ENCODE results near the gene LRATD1.
"Not testable (repeated sequence)": the region's sequence is repeated elsewhere in the genome, so short reads cannot be mapped to it uniquely, and the experiment has no call there.

LRATD1 gene, protein sequence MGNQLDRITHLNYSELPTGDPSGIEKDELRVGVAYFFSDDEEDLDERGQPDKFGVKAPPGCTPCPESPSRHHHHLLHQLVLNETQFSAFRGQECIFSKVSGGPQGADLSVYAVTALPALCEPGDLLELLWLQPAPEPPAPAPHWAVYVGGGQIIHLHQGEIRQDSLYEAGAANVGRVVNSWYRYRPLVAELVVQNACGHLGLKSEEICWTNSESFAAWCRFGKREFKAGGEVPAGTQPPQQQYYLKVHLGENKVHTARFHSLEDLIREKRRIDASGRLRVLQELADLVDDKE

DNA sequence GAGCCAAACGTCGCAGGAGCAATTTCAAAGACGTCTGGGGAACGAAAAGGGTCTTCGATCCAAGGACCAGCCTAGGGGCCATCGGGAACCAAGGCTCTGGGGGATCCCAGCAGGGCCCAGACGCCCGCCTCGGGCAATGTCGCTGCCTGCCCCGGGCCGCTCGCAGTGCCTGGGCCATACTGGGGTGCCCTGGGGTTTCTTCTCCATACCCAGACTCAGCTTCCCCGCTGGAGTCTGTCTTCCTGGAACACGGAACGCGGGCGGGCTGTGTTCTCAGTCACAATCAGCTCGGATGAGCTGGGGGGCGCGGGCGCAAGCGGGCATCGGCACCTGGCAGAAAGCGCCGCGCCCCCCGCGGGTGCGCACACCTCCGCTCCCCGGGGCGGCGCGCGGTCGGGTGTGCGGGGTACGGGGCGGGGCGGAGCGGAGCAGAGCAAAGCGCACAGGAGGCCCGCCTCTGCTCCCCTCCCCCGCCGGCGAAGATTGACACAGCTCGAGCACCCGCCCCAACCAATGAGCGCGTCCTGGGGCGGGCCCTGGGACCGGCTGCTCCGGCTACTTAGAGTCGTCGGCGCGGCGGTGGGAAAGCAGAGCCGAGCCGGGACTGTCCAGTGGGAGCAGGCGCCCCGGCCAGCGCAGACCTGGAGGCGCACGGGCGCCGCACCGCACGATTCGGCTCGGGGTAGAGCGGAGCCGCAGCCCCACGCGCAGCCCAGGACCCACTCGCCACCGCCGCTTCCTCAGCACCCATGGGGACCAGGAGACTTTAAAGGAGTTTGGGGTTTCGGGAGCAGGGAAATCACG, at the start of gene LRATD1:
Gene LRATD1 (plus strand): TSS at position 585 of the 804 bp plus-strand sequence. CDS start 1,263 bp downstream, outside the sequence.
- DNase-seq (ENCODE audit: low spot score) = no peak

DNA sequence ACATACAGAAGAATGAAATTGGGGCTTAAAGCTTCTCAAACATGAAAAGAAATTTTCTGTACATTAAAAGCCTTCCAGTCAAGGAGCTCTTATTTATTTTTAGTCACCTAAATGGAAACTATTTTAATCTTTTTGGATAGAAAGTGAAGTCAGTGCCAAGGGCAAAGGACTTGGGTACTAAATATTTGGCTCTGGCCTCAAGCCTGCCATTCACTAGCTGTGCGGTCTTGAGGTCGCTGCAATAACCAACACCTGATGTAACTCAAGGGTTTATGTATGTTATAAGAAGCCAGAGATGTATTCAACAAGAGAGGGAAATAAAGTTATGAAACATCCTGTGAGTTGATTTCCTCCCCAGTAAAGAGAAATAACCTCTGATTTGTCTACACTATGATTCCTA, 49.5 kb upstream of the LRATD1 start:
- DNase-seq (ENCODE audit: low spot score) = no peak

DNA sequence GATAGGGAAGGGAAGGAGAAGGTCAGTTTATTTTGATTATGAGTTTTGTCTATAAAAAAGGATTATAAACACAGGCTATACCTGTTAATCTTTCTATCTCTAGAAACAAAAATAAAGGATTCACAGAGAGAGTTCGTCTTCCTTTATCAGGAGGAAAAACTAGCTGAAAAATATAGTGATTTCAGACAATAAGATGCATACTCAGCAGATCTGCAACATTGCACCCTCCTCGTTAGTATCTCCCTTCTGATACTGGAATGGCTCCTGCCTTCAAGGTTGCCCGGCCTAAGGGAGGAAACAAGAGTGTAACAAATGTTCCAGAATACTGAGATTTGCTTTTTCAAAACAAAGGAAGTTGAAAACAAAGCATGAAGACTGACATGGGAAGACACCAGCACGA, 48.7 kb upstream of the LRATD1 start:
- no peak for DNase-seq (ENCODE audit: low spot score)

DNA sequence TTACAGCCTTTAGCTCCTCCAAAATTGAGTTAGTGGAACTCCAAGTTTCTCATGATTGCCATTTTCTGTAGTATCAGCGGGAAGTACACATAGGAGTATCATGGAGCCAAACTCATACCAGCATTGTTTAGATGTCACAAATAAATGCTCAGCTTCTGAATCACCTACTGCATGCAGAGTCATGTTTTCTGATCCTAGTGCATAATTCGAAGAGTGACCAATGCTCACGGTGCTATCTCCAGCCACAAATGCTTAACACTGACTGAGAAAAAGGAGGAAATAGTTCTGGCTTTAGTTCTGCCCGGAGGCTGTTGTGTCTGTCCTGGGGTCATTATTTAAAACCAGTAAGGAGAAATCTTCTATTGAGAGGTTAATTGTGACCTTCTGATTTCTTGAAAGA, 45.4 kb upstream of the LRATD1 start:
- no peak for DNase-seq (ENCODE audit: low spot score)

DNA sequence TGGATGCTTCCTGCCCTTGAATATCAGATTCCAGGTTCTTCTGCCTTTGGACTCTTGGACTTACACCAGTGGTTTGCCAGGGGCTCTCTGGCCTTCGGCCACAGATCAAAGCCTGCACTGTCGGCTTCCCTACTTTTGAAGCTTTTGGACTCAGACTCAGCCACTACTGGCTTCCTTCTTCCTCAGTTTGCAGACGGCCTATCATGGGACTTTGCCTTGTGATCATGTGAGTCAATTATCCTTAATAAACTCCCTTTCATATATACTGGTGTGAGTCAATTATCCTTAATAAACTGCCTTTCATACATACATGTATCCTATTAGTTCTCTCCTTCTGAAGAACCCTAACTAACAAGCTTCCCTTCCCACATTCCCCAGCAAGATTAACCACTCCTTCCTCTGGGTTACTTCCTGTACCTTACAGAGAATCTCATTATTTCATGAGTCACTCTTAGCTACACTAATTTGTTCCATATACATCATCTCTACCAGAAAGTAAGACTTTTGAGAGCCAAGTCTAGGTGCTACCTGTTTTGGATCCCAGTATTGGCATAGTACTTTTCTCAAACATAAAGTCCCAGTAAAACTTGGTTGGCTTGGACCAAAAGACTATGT, 31.3 kb upstream of the LRATD1 start:
- no peak for DNase-seq (ENCODE audit: low spot score)

DNA sequence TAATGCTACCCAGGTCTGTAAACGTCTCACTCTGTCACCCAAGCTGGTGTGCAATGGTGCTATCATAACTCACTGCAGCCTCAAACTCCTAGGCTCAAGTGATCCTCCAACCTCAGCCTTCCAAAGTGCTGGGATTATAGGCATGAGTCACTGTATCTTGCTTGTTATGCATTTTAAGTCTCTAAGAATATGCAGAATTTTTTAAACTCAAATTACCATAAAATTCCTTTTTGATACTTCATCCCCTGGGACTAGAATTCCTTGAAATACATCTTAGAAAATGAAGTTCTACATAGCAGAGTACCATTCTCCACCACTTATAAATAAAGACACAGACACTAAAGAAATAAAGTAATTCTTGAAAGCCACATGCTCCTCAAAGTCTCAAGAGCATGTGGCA, 30.2 kb upstream of the LRATD1 start:
- DNase-seq (ENCODE audit: low spot score) = no peak

DNA sequence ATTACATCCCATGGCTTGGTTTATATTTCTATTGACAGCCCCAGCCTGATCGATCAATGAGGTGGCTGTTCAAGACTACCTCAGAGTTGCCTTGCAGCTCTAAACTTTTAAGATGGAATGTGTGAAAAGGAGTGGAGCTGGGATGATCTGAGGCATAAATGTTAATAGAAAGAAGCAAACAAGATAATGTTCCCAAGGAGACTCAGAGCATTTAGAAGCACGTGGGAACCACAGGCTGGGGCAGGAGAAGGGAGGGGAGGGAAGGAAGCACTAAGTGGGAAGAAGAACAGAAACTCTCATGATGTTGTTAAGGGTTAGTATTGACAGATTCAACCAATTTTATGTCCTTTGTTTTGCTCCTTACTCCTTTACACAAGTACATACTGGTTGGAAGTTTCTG, 28.8 kb upstream of the LRATD1 start:
- DNase-seq (ENCODE audit: low spot score) = no peak

DNA sequence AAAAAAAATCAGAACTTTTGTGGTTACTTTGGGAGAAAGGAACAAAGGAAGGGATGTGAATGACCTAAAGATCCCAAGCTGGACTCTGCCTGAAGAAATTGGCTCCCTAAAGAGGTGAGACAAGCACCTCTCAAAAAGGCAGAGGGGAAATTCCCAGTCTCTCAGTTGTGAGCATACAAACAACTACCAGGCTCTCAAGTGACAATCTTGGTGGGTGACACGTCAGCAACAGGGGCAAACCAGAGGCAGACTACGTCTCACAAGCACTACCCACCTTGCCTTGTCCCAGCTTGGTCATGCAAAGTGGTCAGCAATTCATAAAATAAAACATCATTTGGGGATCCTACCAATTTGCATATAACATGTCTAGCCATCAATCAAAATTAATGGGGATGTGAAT, 24.3 kb upstream of the LRATD1 start:
- no peak for DNase-seq (ENCODE audit: low spot score)

DNA sequence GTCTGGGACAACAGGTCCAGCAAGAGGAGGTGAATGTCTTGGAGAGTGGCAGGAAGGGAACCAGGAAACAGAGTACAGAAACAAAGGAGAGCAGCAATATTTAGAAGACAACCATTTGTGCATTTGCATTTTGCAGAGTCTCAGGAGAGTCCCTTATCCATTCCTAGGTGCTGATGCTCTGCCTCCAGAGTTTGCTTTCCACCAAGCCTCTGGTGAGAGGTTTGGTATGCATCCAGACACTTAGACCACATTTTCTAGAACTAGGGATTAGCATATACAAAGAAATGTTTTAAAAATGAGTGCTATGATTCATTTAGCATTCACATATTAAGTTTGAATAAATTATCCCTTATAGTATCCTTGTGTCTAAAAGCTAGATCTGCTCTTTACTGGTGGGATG, 18.5 kb upstream of the LRATD1 start:
- no peak for DNase-seq (ENCODE audit: low spot score)

DNA sequence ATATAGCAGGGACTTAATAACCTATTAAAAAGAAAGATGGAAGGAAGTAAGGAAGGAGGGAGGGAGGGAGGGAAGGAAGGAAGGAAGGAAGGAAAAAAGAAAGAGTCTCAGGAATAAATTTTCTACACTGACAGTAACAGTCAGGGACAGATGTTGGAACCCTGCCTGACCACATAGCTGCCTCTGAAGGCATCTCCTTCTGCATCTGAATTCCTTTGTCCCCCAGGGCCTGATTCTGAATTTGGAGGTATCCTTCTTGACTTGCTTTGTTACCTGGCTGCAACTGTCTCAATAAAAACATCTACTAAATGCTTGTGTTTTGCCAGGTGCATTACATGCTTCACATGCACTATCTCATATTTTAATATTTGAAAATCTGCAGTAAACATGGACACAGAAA, 17.4 kb upstream of the LRATD1 start:
- DNase-seq (ENCODE audit: low spot score) = no peak

DNA sequence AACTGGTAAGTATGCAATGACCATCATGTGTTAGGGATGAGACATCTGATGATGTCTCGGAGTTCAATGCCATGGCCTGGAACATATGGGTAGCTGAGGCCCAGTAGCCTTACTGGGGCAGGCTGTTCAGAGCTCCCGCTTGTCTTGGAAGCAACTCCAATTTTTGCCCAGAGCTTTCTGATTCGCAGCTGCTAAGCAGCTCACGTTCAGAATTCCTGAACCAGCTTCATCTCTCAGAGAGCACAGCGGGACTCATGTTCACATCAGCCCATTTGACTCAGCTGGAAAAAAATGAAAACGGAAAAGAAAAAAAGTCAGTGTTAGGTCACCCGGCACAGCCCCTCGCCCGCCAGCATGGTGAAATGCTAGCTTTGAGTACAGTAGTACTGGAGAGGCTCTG, 16.8 kb upstream of the LRATD1 start:
- DNase-seq (ENCODE audit: low spot score) = no peak

DNA sequence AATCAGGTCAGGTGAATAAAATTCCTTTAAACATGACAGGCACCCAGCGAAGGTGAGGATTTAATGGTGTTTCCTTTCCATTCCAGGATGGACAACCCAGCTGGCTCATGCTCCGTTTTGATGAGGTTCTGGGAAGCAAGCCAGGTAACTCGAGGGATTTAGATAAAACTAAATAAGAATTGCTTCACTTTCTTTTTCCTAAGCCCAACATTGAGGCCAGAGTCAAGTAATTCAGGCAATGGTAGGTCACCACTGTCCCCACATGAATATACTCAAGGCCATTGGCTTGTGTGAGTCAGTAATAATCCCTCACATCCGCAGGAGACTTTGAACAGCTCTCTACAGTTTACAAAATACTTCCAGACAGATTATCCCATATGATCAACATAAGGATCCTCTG, 16.2 kb upstream of the LRATD1 start:
- DNase-seq (ENCODE audit: low spot score) = no peak

DNA sequence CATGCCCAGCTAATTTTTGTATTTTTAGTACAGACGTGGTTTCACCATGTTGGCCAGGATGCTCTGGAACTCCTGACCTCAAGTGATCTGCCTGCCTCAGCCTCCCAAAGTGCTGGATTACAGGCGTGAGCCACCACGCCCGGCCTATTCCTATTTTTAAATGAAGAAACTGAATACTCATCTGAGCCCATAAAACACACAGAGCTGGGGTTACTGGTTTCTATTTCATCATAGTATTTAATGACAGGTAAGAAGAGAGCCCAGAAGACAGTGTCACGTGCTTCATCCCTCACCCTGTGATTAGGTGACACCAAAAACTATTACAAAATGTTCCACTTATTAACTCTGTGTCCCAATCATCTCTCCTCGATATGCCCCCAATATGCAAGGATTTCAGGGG, 15.6 kb upstream of the LRATD1 start:
- DNase-seq (ENCODE audit: low spot score) = no peak

DNA sequence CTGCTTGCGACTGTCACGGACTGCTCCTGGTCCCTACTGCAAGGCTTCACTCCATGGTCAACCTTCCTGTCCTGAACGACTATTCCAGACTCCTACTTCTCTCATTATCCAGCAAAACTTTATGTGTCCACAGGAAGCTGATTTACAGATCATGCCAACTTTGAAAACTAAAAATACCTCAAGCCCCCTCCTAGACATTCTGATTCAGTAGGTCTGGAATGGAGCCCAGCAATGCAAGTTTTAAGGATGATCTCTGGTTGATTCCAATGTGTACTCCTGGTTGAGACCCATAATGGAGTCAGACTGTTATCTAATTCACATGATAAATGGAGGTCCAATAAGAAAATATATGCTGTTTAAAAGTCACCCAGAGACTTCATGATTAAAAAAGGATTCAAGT, 13.1 kb upstream of the LRATD1 start:
- no peak for DNase-seq (ENCODE audit: low spot score)

DNA sequence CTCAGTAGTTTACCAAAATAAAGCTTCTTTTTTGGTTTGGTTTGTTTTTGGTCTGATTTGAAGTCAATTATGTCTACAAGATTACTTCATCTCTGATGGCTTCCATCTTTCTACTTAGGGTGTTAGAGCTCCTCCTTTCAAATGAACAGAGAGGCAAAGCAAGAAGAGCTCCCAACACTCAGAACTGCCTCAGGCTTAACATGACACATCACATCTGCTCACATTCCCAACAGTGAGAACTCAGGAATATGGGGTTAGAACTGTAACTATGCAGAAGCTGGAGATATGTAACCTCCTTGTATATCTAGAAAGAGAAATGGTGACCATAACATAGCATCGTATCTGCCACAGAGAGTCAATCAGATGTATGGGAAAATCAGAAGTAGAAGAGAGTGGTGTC, 11.4 kb upstream of the LRATD1 start:
- no peak for DNase-seq (ENCODE audit: low spot score)

DNA sequence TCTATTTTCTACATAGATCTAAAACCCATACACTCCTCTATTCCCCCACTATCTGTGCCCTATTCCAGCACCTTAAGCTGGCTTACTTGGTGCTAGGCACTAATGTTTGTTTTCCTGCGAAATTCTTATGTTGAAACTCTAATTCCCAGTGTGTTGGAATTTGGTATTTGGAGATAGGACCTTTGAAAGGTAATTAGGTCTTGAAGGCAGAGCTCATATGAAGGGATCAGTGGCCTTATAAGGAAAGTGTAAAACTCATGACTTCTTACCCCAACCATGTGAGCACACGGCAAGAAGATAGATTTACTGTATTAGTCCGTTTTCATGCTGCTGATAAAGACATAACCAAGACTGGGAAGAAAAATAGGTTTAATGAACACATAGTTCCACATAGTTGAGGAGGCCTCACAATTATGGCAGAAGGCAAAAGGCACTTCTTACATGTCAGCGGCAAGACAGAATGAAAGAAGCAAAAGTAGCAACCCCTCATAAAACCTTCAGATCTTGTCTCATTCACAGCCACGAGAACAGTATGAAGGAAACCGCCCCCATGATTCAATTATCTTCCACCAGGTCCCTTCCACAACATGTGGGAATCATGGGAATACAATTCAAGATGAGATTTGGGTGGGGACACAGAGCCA, 10.5 kb upstream of the LRATD1 start:
- DNase-seq (ENCODE audit: low spot score) = no peak

DNA sequence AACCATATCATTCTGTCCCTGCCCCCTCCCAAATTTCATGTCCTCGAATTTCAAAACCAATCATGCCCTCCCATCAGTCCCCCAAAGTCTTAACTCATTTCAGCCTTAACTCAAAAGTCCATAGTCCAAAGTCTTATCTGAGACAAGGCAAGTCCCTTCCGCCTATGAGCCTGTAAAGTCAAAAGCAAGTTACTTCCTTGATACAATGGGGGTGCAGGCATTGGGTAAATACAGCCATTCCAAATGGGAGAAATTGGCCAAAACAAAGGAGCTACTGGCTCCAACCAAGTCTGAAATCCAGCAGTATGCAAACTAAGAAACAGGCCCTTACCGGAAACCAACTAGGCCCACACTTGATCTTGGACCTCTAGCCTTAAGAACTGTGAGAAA, 10.0 kb upstream of the LRATD1 start:
- DNase-seq (ENCODE audit: low spot score) = not testable (repeated sequence)

DNA sequence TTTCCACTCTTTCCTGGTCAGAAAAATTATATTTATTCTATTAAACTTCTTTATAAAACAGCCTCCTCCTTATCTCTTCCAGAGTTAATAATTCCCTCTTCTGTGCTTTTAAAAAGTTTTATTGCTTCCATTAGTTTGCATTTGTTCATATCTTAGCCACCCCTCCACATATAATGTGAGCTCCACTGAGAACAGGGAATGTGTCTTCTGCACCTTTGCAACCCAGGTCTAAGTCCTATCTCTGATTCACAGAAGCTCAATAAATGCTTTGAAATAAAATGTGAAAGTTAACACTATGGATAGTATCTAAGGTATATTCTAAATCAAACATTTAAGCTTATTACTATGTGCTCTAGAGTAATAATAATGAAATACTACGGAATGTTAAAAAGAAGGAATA, 9.3 kb upstream of the LRATD1 start:
- no peak for DNase-seq (ENCODE audit: low spot score)

DNA sequence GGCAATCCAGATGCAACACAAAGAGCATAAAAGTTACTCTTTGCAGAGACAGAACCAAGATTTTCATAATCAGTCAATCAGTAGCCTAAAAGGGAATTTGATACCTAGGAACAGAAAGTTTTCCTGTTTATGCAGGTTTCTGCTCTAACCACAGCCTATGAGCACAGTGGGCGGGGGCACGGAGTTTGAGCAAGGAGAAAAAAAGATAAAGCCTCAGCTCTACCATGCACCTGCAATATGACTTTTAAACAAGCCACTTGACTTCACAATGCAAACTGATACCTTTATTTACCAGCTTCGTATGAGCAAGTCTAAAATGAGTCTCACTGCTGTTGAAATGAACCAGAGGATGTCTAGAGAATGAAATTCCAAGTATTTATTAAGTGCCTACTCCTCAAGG, 5.6 kb upstream of the LRATD1 start:
- no peak for DNase-seq (ENCODE audit: low spot score)

DNA sequence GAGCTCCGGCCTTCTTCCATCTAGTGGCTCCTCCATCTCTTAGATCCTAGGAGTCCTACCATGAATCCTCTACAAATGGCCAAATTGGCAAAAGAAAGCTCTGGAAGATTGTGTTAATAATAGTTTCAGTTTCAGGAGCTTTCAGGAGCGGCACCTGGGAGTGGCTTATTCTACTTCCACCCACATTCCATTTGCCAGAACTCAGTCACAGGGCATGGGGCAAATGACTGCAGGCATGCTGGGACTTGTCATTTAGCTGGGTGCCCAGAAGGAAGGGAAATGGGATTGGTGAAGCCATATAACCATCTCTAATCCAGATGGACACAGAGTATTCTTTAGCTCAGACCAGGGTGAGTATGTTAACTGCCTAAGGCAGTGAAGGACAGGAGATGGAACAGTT, 3.6 kb upstream of the LRATD1 start:
- no peak for DNase-seq (ENCODE audit: low spot score)

DNA sequence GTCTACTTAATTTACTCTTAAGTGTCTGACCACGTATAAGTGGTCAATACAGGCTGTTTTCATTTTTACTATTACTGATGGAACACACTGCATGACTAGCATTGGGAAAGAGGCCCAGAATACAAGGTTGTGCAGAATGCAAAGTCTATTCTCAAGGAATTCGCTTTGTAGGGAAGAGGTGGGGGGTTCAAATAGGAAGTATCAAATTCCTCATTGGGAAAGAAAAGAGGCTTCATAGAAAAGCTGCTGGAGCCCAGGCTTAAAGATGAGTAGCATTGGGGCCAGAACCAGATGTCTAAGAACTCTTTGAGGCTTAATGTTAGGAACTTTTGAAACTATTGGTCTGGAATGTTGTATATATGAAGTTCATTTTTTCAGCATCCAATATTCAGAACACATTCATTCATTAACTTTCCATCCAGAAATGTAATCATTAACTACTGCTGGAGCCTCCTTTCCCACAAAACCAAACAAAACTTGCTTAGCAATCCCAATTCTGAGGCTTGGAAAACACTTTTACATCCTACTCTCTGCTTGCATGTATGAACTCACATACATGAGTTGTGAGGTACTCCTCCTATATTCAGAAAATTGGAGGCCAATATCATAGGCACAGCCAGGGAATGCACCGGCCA, 994 bp upstream of the LRATD1 start:
- DNase-seq (ENCODE audit: low spot score) = no peak

DNA sequence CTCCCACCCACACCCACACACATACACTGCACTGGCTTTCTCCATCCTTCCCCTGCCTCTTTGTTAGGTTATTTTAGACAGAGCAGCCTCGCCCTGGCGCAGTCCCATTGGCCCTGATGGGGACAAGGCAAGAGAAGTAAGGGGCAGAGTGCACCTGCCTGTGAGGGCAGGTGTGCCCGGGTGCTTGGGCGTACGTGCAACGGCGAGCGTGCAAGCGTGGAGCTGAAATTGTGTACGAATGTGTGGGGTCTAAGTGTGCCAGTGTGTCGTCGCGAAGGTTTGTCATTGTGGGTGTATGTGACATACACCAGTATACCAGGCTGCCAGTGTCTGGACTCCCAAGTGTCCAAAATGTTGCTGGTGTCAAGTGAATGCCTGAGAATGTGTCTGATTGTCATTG, 544 bp downstream of the LRATD1 start:
- no peak for DNase-seq (ENCODE audit: low spot score)

All from COLO829 (cell line).